AG04450 (cell line): ENCODE measurements around the gene MRPS12. TPM values are rescaled to one million over a fixed set of nuclear protein-coding genes. Genes with fewer than 3 reads are reported as not detected.

Experiments used
- CTCF ChIA-PET: fragments of 300-600, 350-600 bp; formaldehyde crosslinking; extraction: SDS; loops from one replicate; lab custom pipeline; 2022; ENCODE audit warnings: antibody characterized with exemption, inconsistent platforms; lab: Charles Lee
- POLR2A ChIA-PET: fragments of 350-600 bp; formaldehyde crosslinking; extraction: SDS; loops from one replicate; lab custom pipeline; 2021; ENCODE audit warnings: antibody characterized with exemption, inconsistent platforms; lab: Yijun Ruan, JAX
- DNase-seq: peaks from one replicate; pipeline ENCODE4 v3.0.0-alpha.2; 2011; ENCODE audit warnings: low read depth, low spot score
- H3K27ac ChIP-seq: one replicate; pipeline ENCODE4 v1.5.1; 2012; ENCODE audit warnings: low read depth, low read length, control low read depth
- H3K27me3 ChIP-seq: one replicate; pipeline ENCODE4 v1.6.0; 2012; ENCODE audit warnings: low read length; ENCODE audit not compliant: control insufficient read depth, insufficient read depth
- H3K4me3 ChIP-seq: 2 replicates; pipeline ENCODE4 v1.5.1; 2011; ENCODE audit warnings: mild to moderate bottlenecking, low read depth, low read length, control low read depth
- H3K9me3 ChIP-seq: 2 replicates; pipeline ENCODE4 v1.5.1; 2012; ENCODE audit warnings: low read length; ENCODE audit not compliant: control insufficient read depth, insufficient read depth
- polyA plus RNA-seq: library from polyadenylated mRNA; depleted of rRNA; stranded (reverse); fragments of >200 nt; gene quantifications from 2 replicates; pipeline ENCODE4 v1.2.3, GENCODE V29; 2011
- TF ChIP-seq, protein P1 (sequence below): IDR thresholded peaks from 2 replicates; pipeline ENCODE4 v1.5.1; 2011; ENCODE audit warnings: low read depth, low read length, control low read depth, inconsistent platforms

MRPS12 gene
- polyA plus RNA-seq, 1 experiment: 19.7 TPM

DNA sequence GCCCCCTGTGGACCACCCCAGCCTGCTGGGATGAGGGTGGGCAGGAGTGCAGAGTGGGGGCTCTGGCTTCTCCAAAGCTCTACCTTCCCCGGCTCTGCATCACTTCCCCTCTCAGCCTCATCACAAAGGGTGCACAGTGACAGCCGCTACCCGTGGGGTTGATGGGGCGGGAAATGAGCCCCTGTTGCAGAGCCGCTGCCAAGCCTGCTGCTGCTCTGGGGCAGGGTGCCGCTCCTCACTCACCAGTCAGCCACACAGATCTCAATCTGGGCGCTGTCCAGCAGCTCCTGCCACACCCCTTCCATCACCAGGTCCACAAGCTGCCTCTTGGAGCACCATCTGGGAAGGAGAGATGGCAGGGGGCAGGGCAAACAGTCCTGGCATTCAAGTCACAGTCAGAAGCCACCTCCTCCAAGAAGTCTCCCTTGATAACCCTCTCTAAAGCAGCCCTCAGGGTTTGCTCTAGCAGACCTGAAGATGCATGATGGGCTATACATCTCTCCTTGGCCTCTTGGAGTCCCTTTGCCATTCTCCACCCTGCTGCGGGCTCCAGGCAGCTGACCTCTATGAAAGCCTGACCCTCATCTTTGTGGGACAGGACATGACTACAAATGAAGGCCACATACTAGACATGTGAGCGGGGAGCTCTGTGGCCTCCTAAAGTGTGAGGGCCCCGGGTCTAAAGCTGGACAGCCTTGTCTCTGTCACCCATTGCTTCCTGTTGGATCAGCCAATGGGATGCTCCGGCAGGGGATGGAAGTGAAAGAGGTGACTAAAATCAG, 15.7 kb downstream of the MRPS12 start:
- CTCF ChIA-PET: interaction anchor here (1.0 kb wide), 2 partner anchors 13 to 16 kb away, joined by 3 to 4 read pairs; partner anchors contain the start of genes MRPS12 and SARS2
- H3K4me3 ChIP-seq: no peak overlapping the region
- TF ChIP-seq, protein P1, sequence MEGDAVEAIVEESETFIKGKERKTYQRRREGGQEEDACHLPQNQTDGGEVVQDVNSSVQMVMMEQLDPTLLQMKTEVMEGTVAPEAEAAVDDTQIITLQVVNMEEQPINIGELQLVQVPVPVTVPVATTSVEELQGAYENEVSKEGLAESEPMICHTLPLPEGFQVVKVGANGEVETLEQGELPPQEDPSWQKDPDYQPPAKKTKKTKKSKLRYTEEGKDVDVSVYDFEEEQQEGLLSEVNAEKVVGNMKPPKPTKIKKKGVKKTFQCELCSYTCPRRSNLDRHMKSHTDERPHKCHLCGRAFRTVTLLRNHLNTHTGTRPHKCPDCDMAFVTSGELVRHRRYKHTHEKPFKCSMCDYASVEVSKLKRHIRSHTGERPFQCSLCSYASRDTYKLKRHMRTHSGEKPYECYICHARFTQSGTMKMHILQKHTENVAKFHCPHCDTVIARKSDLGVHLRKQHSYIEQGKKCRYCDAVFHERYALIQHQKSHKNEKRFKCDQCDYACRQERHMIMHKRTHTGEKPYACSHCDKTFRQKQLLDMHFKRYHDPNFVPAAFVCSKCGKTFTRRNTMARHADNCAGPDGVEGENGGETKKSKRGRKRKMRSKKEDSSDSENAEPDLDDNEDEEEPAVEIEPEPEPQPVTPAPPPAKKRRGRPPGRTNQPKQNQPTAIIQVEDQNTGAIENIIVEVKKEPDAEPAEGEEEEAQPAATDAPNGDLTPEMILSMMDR: no peak
- no peak for DNase-seq
- no peaks in the 10 kb centered on the region for H3K27me3 ChIP-seq
- POLR2A ChIA-PET: no interaction called here
- no peak overlapping the region for H3K27ac ChIP-seq
- H3K9me3 ChIP-seq: no peaks in the 10 kb centered on the region; the same call in 1 of the 2 replicates

DNA sequence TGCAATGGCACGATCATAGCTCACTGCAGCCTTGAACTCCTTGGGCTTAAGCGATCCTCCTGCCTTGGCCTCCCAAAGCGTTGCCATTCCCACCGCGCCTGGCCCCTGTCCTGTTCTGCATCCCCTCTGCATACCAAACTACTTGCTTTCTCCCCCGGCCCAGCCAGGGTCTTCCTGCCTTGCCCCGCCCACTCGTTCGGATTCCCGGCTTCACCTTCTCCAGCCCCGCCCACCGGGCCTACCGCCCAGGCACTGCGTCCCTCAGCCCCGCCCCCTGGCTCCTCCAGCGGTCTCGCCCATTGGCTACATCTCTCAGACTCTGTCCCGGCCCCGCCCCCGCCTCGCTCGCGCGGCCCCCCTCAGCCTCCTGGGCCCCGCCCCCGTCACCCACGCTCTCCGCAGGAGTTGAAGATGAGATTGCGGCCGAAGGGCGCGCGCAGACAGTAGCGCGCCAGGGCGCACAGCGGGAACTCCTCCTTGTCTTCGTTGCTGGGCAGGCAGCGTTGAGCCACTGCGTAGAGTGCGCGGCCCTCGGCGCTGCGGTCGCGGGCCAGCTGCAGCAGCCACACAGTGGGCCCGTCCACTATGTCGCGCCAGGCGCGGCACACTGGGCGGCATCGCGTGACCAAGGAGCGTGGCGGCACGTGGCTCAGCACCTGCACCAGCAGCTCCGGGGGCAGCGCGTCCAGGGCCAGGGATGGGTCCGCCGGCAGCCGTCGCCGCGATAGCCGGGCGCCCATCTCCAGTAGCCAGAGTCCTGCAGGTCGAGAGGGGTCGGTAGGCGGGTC, 19.0 kb downstream of the MRPS12 start:
- TF ChIP-seq, protein P1: no peak
- Histone ChIP-seq H3K27me3 (no peaks in the 10 kb centered on the region), H3K27ac (no peak overlapping the region), H3K9me3 (no peaks in the 10 kb centered on the region; the same call in 1 of the 2 replicates), H3K4me3 (peak overlapping the region; percentile 44)
- DNase-seq: no peak
- CTCF ChIA-PET: interaction anchor here (0.7 kb wide), 1 partner anchor 19 kb away, joined by 3 read pairs; the partner anchor contains the start of genes MRPS12 and SARS2
- POLR2A ChIA-PET: no interaction called here

DNA sequence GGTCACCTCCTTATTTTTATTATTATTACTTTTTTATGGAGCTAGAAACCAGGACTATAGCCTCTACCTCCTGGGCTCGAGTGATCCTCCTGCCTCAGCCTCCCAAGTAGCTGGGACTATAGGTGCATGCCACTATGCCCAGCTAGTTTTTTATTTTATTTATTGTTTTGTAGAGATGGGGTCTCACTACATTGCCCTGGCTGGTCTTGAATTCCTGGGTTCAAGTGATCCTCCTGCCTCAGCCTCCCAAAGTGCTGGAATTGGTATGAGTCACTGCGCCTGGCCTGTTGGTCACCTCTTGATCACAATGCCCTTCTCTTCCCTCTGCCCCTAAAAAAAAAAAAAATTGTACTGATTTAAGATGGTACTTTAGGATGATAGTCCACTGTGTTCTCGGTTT, 20.4 kb downstream of the MRPS12 start:
- ChIA-PET POLR2A (interaction anchor here (0.7 kb wide), 1 partner anchor 174 kb away, joined by 4 read pairs; no protein-coding TSS in a partner anchor), CTCF (interaction anchor here (0.9 to 1.1 kb wide), 3 partner anchors 18 to 25 kb away, joined by 3 read pairs; partner anchors contain the start of genes MRPS12 and SARS2)
- TF ChIP-seq, protein P1: no peak
- Histone ChIP-seq H3K4me3 (no peak overlapping the region), H3K27me3 (no peaks in the 10 kb centered on the region), H3K27ac (no peak overlapping the region), H3K9me3 (no peaks in the 10 kb centered on the region; the same call in 1 of the 2 replicates)
- no peak for DNase-seq

DNA sequence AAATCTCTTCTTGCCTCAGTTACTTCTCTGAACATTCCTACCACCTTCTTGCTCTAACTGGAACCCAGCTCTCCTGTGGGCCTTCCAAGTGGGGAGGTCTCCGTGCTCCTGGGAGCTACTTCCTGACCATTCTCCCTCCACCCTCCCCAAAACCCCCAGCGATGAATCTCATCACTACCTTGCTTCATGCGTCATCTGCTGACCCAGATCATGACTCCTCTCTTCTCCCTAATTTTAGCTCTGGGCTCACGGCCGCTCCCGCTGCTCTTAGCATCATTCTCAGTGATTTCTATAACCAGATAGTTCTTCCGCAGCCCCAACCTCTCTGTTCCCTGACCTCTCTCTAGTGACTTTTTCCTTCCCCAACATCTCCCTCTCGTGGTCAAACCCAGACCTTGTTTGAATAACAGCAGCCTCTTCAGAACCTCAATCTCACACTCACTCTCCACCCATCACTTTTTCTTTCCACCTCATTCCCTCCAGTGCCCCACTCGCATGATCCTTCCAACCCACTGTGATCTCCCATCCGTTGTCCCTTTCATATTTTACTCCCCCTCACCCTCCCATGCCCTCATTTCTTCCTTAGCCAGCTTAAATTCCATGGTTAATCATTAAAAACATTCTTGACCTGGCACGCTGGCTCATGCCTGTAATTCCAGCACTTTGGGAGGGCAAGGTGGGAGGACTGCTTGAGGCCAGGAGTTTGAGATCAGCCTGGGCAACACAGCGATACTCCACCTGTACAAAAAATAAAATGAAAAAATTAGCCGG, 21.8 kb downstream of the MRPS12 start:
- no peaks in the 10 kb centered on the region for H3K27me3 ChIP-seq
- TF ChIP-seq, protein P1: peak; percentile 32
- no peak overlapping the region for H3K27ac ChIP-seq
- ChIA-PET CTCF (interaction anchor here (0.7 to 1.3 kb wide), 3 partner anchors 9 to 22 kb away, joined by 3 to 6 read pairs (median 3); partner anchors contain the start of genes MRPS12 and SARS2), POLR2A (no interaction called here)
- no peaks in the 10 kb centered on the region; the same call in 1 of the 2 replicates for H3K9me3 ChIP-seq
- H3K4me3 ChIP-seq: no peak overlapping the region
- DNase-seq: no peak
